ENCODE measurements around the gene HSD11B1.

The HSD11B1 gene

DNA sequence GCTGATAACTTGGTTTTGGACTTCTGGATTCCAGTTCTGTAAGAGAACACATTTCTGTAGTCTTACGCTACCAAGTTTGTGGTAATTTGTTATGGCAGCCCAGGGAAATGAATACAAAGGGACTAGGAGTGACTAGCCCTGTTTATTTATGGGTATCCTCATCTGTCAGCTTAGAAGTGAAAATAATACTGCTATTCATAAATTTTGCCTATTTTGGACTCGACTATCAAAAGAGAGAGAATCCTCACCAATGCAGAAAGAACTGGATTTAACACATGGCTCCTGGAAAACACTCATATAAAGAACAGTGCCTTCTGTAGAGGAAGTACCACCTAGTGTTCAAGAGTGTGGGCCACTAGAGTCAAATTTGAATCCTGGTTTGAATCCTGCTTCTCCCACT lies 22.6 kb downstream of the HSD11B1 start:
- TF ChIP-seq, protein P1, sequence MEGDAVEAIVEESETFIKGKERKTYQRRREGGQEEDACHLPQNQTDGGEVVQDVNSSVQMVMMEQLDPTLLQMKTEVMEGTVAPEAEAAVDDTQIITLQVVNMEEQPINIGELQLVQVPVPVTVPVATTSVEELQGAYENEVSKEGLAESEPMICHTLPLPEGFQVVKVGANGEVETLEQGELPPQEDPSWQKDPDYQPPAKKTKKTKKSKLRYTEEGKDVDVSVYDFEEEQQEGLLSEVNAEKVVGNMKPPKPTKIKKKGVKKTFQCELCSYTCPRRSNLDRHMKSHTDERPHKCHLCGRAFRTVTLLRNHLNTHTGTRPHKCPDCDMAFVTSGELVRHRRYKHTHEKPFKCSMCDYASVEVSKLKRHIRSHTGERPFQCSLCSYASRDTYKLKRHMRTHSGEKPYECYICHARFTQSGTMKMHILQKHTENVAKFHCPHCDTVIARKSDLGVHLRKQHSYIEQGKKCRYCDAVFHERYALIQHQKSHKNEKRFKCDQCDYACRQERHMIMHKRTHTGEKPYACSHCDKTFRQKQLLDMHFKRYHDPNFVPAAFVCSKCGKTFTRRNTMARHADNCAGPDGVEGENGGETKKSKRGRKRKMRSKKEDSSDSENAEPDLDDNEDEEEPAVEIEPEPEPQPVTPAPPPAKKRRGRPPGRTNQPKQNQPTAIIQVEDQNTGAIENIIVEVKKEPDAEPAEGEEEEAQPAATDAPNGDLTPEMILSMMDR (IDR thresholded peaks at IDR 0.05; ENCODE audit: low read depth, low read length): no peak
- no peak for DNase-seq (ENCODE audit: extremely low read depth, low read depth)

DNA sequence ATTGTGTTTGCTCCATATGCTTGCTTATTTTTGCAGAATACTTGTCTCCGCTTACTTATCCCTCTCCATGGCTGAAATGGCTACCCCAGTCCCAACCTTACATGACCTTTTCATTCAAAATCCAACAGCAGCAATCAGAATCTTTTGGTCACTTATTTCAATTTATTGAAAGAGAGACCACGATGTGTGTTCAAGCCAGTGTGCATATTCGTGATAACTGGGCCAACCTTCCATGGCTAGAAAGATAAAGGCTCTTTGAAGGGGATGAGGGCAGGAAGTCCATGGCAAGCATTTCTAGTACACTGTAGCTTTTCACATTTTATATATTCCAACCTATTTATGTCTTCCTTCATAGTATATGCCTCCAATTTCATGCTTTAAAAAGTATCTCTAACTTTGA lies 23.1 kb downstream of the HSD11B1 start:
- TF ChIP-seq, protein P1 (IDR thresholded peaks at IDR 0.05; ENCODE audit: low read depth, low read length): no peak
- no peak for DNase-seq (ENCODE audit: extremely low read depth, low read depth)

DNA sequence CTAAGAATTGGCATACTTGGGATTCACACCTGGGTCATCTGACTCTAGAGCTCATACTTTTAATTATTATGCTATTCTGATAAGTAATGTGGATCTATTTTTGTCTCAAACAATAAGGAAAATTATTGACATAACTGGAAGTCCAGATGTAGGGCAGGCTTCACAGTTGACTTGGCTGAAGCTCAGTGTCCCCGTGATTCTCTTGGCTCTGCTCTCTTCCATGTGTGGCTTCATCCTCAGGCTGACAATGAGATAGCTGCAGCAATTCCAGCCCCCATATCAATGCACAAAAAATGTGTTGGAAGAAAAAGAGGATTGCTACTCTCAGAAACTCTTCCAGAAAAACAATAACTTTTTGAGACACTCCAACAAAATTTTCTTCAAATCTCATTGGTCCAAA lies 23.8 kb downstream of the HSD11B1 start:
- DNase-seq (ENCODE audit: extremely low read depth, low read depth): no peak
- TF ChIP-seq, protein P1 (IDR thresholded peaks at IDR 0.05; ENCODE audit: low read depth, low read length): no peak

DNA sequence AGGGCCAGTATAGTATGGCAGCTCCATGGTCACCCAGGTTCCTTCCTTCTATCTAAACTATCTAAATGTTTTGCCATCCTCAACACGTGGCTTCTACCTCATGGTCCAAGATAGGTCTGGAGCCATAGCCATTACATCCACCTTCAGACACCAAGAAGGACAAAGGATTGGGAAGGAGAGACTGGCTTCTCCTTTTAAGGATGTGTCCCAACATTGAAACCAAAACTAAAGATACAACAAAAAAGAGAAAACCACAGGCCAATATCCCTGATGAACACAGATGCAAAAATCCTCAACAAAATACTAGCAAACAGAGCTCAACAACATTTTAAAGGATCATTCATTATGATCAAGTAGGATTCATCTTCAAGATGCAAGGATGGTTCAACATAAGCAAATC lies 24.8 kb downstream of the HSD11B1 start:
- TF ChIP-seq, protein P1 (IDR thresholded peaks at IDR 0.05; ENCODE audit: low read depth, low read length): no peak
- DNase-seq (ENCODE audit: extremely low read depth, low read depth): no peak

DNA sequence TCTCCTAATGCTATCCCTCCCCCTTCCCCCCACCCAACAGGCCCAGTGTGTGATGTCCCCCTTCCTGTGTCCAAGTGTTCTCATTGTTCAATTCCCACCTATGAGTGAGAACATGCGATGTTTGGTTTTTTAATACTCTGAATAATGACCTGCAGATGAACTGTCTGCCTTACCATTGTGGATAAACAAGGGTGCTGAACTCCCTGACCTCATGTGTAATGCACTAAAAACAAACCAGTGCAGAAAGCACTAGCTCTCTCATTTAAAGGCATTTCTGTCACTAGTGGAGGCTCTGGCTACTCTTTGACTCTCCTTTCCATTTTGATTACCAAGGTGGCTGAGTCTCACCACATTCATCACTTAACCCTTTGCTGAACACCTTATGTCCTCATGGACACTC lies 28.1 kb downstream of the HSD11B1 start:
- DNase-seq (ENCODE audit: extremely low read depth, low read depth): no peak
- TF ChIP-seq, protein P1 (IDR thresholded peaks at IDR 0.05; ENCODE audit: low read depth, low read length): no peak

DNA sequence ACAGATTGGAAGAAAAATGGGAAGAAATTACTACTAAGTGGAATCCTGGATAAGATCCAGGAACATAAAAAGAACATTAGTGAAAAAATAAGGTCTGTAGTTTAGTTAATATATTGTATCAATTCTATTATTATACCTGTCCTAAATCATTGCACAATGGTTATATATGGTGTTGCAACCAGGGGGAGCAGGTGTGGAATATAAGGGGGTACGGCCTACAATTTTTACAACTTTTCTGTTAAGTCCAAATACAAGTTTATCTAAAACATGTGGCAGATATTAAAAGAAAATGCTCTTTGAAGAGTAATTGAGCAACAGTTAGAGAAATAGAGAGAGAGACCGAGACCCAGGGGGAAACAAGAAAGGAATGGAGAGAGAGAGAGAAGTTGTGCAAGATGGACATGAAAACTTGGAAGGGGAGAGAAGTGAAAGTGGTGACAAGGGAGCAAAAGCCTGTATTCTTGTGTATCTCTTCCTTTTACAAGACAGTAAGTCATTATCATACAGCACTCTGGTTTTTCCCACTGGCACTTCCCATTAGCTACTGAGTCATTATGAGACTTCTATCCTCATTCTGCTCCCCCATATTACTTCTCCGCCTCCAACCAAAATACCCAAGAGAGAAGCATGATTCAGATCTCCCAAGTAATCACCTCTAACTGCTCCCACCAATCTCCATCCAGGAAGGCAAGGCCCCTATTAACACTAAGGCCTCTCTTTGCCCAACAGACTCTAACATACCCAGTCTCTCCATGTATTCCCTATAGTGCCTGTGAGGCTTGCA lies 29.0 kb downstream of the HSD11B1 start:
- TF ChIP-seq, protein P1 (IDR thresholded peaks at IDR 0.05; ENCODE audit: low read depth, low read length): no peak
- DNase-seq (ENCODE audit: extremely low read depth, low read depth): no peak

DNA sequence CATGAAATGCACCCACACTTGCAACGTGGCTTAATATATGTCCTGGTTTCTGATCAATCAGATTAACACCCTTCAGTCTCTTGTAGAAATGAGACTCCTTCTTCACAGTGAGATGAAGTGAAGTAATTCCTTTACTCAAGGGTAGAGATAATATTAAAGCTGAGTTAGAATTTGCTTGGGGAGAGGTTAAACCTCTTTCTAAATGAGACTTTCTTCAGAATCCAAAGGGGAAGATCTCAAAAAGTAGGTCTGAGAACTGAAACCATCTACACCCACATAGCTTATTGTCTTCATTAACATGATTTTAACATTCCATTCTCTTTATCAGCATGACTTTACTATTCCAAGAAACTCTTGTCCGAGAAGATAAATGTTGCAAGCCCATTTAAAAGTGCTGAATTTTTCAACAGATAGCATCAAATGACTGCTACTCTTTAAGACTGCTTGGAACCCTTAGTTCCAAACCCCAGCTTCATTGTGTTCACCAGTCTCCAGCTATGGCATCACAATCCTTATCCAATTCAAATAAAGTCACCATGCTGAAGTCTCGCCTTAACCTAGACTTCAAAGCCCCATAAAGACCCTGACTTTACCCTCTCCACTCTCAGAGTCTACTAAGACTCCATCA lies 32.0 kb downstream of the HSD11B1 start:
- TF ChIP-seq, protein P1 (IDR thresholded peaks at IDR 0.05; ENCODE audit: low read depth, low read length): no peak

More for the DNA sequence above, 32.0 kb downstream of the HSD11B1 start:
- no peak for DNase-seq (ENCODE audit: extremely low read depth, low read depth)
